MM.1S (cell line): ENCODE results near the gene AKIRIN1.

ENCODE experiments used
- DNase-seq: peaks from one replicate; pipeline ENCODE4 v3.0.0-alpha.2; 2015
- H2AFZ ChIP-seq: fragments of 300-600 bp; sonication (generic); 2 replicates; pipeline ENCODE4 v1.6.0; 2016; ENCODE audit warnings: antibody characterized with exemption, low read length
- H3F3A ChIP-seq: fragments of 300-600 bp; sonication (generic); 2 replicates; pipeline ENCODE4 v1.6.1; 2016; ENCODE audit warnings: mild to moderate bottlenecking, antibody characterized with exemption, low read length, moderate library complexity, mixed read lengths; ENCODE audit not compliant: insufficient read depth
- H3K27ac ChIP-seq: fragments of 300-600 bp; sonication (generic); 2 replicates; pipeline ENCODE4 v1.5.1; 2016; ENCODE audit warnings: mild to moderate bottlenecking, low read length
- H3K27me3 ChIP-seq: fragments of 300-600 bp; sonication (generic); replicated peaks from 2 replicates; pipeline ENCODE4 v1.6.0; 2016; ENCODE audit warnings: low read length; ENCODE audit not compliant: insufficient read depth
- H3K36me3 ChIP-seq: fragments of 300-600 bp; sonication (generic); replicated peaks from 2 replicates; pipeline ENCODE4 v1.6.1; 2016; ENCODE audit warnings: mild to moderate bottlenecking, low read length, mixed read lengths; ENCODE audit not compliant: insufficient read depth
- H3K4me1 ChIP-seq: fragments of 300-600 bp; sonication (generic); 2 replicates; pipeline ENCODE4 v1.6.1; 2016; ENCODE audit warnings: low read length, mixed read lengths
- H3K4me2 ChIP-seq: fragments of 300-600 bp; sonication (generic); 2 replicates; pipeline ENCODE4 v1.6.0; 2016; ENCODE audit warnings: low read depth, low read length
- H3K4me3 ChIP-seq: fragments of 300-600 bp; sonication (generic); 2 replicates; pipeline ENCODE4 v1.5.1; 2016; ENCODE audit warnings: low read length, mixed read lengths
- H3K79me2 ChIP-seq: fragments of 300-600 bp; sonication (generic); 2 replicates; pipeline ENCODE4 v1.6.1; 2016; ENCODE audit warnings: mixed run types, low read length, mixed read lengths
- H3K9ac ChIP-seq: fragments of 300-600 bp; sonication (generic); 2 replicates; pipeline ENCODE4 v1.6.1; 2016; ENCODE audit warnings: low read length, mixed read lengths
- H3K9me2 ChIP-seq: fragments of 300-600 bp; sonication (generic); replicated peaks from 2 replicates; pipeline ENCODE4 v1.6.1; 2016; ENCODE audit warnings: mild to moderate bottlenecking, low read length, mixed read lengths; ENCODE audit not compliant: insufficient read depth
- H3K9me3 ChIP-seq: fragments of 300-600 bp; sonication (generic); replicated peaks from 2 replicates; pipeline ENCODE4 v1.6.1; 2016; ENCODE audit warnings: mild to moderate bottlenecking, low read length, mixed read lengths; ENCODE audit not compliant: insufficient read depth
- H4K20me1 ChIP-seq: fragments of 300-600 bp; sonication (generic); 2 replicates; pipeline ENCODE4 v1.6.1; 2016; ENCODE audit warnings: mild to moderate bottlenecking, low read length, moderate library complexity, mixed read lengths; ENCODE audit not compliant: insufficient read depth
- CTCF ChIP-seq: fragments of 300-600 bp; sonication (generic); IDR thresholded peaks from 2 replicates; pipeline ENCODE4 v1.5.1; 2016; ENCODE audit warnings: antibody characterized with exemption, low read length, mixed read lengths
- EZH2 ChIP-seq: fragments of 300-600 bp; sonication (generic); optimal IDR thresholded peaks from 2 replicates; pipeline ENCODE3; 2017; ENCODE audit warnings: low read depth, mild to moderate bottlenecking, antibody characterized with exemption, low read length, mixed read lengths
- EZH2phosphoT487 ChIP-seq: fragments of 300-600 bp; sonication (generic); IDR thresholded peaks from 2 replicates; pipeline ENCODE4 v1.6.1; 2018; ENCODE audit warnings: antibody characterized with exemption, low read length

Gene AKIRIN1

DNA sequence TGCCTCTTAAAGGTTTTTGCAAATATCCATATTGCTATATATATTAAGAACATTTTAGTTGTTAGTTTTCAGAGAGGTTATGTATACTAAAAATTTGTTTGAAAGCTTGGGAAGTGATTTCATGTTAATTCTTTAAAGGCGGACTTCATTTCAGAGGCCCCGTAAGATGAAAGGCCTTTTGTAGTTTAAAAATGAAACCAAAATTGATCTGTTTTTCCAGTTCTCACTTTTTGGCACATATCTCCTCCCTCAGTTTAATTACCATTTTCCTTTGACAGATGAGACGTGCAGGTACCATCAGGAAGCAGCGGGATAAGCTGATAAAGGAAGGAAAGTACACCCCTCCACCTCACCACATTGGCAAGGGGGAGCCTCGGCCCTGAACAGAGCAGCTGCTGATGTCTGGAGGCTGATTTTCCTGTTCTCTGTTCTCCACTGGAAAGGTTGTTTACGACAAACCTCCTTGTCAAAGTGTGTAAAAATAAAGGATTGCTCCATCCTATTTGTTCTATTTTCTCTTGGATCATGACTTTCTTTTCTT, 43.1 kb downstream of the AKIRIN1 start:
- Histone ChIP-seq H2AFZ (no peak overlapping the region), H3K9me2 (no peaks in the 10 kb centered on the region), H3K27me3 (no peaks in the 10 kb centered on the region), H3K4me1 (no peaks in the 10 kb centered on the region), H3K9ac (no peak overlapping the region), H3K4me3 (no peak overlapping the region), H3K79me2 (peaks cover 25% of the 10 kb centered on the region), H3K36me3 (peaks cover 3% of the 10 kb centered on the region; the same call in 1 of the 2 replicates), H3K9me3 (no peaks in the 10 kb centered on the region), H3K27ac (no peak overlapping the region), H3K4me2 (no peak overlapping the region), H4K20me1 (no peaks in the 10 kb centered on the region), H3F3A (peaks cover 3% of the 10 kb centered on the region; the same call in 1 of the 2 replicates)
- DNase-seq: no peak
- TF ChIP-seq EZH2phosphoT487 (no peak), EZH2 (no peak), CTCF (no peak)

DNA sequence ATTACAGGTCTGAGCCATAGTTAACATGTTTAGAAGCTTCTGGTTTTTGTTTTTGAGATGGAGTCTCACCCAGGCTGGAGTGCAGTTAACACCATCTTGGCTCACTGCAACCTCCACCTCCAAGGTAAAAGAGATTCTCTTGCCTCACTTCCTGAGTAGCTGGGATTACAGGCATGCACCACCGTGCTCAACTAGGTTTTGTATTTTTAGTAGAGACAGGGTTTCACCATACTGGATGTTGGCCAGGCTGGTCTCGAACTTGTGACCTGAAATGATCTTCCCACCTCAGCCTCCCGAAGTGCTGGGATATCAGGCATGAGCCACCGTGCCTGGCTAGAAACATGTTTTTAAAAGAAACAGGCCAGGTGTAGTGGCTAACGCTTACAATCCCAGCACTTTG, 45.6 kb downstream of the AKIRIN1 start:
- Histone ChIP-seq H3K79me2 (peaks cover 14% of the 10 kb centered on the region), H3K4me1 (no peaks in the 10 kb centered on the region), H3K9me2 (no peaks in the 10 kb centered on the region), H3K9ac (no peak overlapping the region), H3K4me3 (no peak overlapping the region), H3K9me3 (no peaks in the 10 kb centered on the region), H3K36me3 (no peaks in the 10 kb centered on the region; the same call in 1 of the 2 replicates), H3K27me3 (no peaks in the 10 kb centered on the region), H2AFZ (no peak overlapping the region), H3K4me2 (no peak overlapping the region), H4K20me1 (no peaks in the 10 kb centered on the region), H3K27ac (no peak overlapping the region), H3F3A (peaks cover 3% of the 10 kb centered on the region; the same call in 1 of the 2 replicates)
- no peak for DNase-seq
- TF ChIP-seq CTCF: no peak
- no peak for TF ChIP-seq EZH2
- TF ChIP-seq EZH2phosphoT487: no peak

DNA sequence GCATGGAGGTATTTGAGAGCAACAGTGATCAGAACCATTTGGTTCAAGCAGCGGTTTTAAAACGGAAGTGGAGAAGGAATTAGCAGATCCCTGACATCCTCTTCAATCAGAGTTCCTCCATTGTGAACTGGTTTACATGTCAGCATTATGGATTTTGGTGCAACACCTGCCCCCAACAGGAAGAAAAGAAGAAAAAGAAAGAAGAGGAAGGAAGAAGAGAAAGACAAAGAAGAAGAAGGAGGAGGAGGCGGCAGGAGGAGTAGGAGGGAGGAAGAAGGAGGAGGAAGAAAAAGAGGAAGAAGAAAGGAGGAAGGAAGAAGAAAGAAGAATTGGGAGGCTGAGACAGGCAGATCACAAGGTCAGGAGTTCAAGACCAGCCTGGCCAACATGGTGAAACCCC, 52.4 kb downstream of the AKIRIN1 start:
- Histone ChIP-seq H3K9ac (no peak overlapping the region), H3K36me3 (no peaks in the 10 kb centered on the region), H3K4me3 (no peak overlapping the region), H3K4me1 (peaks cover 5% of the 10 kb centered on the region; the same call in 1 of the 2 replicates), H3F3A (no peaks in the 10 kb centered on the region), H3K9me3 (no peaks in the 10 kb centered on the region), H2AFZ (no peak overlapping the region), H3K27ac (no peak overlapping the region), H3K4me2 (no peak overlapping the region), H3K9me2 (no peaks in the 10 kb centered on the region), H4K20me1 (no peaks in the 10 kb centered on the region), H3K27me3 (no peaks in the 10 kb centered on the region), H3K79me2 (no peaks in the 10 kb centered on the region)
- TF ChIP-seq CTCF (no peak), EZH2 (no peak)
- no peak for DNase-seq
